Testis (tissue), 3 donors: ENCODE results near the gene RANBP9. TPM values are rescaled to one million over a fixed set of nuclear protein-coding genes. Genes with fewer than 3 reads are reported as not detected.

ENCODE experiments used
- DNase-seq: peaks from one replicate; pipeline ENCODE4 v3.0.0-alpha.2; 2019
- H3K27ac ChIP-seq, 2 donors: fragments of 200-600 bp; sonication (generic); one replicate each; pipeline ENCODE4 v1.5.1; 2019
- H3K27me3 ChIP-seq: fragments of 200-600 bp; sonication (generic); one replicate; pipeline ENCODE4 v1.5.1; 2019
- H3K36me3 ChIP-seq: fragments of 200-600 bp; sonication (generic); one replicate; pipeline ENCODE4 v1.5.1; 2017; ENCODE audit warnings: low read depth; ENCODE audit errors: missing control alignments
- H3K4me1 ChIP-seq: fragments of 200-600 bp; sonication (generic); one replicate; pipeline ENCODE4 v1.5.1; 2019
- H3K4me3 ChIP-seq, 2 donors: fragments of 200-600 bp; sonication (generic); one replicate each; pipeline ENCODE4 v1.5.1; 2017 to 2019
- H3K9me3 ChIP-seq: fragments of 200-600 bp; sonication (generic); one replicate; pipeline ENCODE4 v1.5.1; 2017
- POLR2A ChIP-seq: fragments of 450-650 bp; IDR thresholded peaks from one replicate; pipeline ENCODE4 v1.6.1; 2017; ENCODE audit warnings: antibody characterized with exemption, mild to moderate bottlenecking, moderate library complexity
- WGBS, 2 donors: methylation state at CpG; one replicate each; pipeline ENCODE4 v1.1.5; 2018; 5-methylcytosine and 5-hydroxymethylcytosine counted together
- intact Hi-C: fragments of 100-400 bp; cut with DNase I; formaldehyde crosslinking; loops from one replicate; pipeline ENCODE4 v1.15.1; 2023; ENCODE audit warnings: low total_unique reads
- polyA plus RNA-seq: library from polyadenylated mRNA; stranded (reverse); fragments of 350-450 nt; fragmentation: Illumina TruSeq; extraction: RNeasy Lipid Tissue Mini Kit (QIAGEN cat#74804); gene quantifications from one replicate; pipeline ENCODE4 v1.2.3, GENCODE V29; 2014; ENCODE audit warnings: low read depth, low replicate concordance; ENCODE audit not compliant: insufficient read depth
- total RNA-seq, 2 donors: library from RNA; depleted of rRNA; stranded (reverse); fragments of >200 nt; gene quantifications; one replicate each; pipeline ENCODE4 v1.2.3, GENCODE V29; 2016
- TF ChIP-seq, protein P1 (sequence below), 3 experiments: fragments of 450-650 bp in 2 of 3; fragments of 200-600 bp in 1 of 3; sonication (generic) in 1 of 3; IDR thresholded peaks; one replicate each; pipeline ENCODE4 v1.5.1; 2016 to 2019; ENCODE audit warnings: antibody characterized with exemption in 3 of 3, mild to moderate bottlenecking in 2 of 3, moderate library complexity in 1 of 3

Gene RANBP9
- total and polyA plus RNA-seq, 3 donors from 2014 or later, result 114 to 265 (median 131) TPM

DNA sequence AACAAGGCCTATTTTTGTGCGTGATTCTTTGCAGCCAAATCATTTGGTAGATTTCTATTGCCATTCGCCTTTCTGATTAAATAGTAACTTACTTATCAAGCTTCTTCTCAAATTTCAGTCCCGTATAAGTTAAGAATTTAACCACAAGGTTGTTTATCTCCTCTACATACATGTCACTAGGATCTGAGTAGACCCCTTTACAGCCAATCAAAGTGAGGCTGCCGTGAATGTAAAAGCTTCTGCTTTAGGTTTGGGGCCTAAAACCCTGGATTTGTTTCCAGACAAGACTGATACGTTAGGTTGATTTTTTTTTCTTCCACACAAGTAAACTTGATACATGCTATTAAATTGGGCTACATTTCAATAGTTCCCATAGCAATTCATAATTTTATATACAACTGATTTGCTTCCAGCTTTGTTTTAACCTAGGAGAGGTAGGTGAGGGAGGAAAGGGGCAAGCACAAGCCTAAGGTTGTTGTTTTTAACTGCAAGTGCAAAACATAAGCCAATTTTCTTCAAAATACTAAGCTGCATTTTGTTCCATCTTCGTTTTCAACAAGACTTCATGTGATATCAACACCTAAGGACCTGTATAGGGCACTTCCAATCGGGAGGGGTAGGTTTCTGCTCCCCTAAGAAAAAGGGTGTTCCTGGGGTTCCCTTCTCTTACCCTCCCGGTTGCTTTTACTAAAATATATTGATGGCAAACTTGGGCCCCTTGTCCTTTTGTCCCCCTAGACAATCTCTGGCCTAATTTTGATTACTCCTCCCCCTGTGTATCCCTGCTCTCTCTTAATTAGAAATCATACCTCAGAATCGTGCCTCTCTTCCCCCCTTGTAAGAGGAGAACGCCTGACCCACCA, 1.7 kb downstream of the RANBP9 start:
- H3K36me3 ChIP-seq, result no peaks in the 10 kb centered on the region
- peak overlapping the region; percentile 94 to 98 for H3K27ac ChIP-seq
- peaks cover 6% of the 10 kb centered on the region for H3K4me1 ChIP-seq
- H3K4me3 ChIP-seq, result peak overlapping the region; percentile 86 to 93
- intact Hi-C loops, result no loop called here
- WGBS, 2 donors, result 0 to 1% methylated on average over 10 of the region's 10 CpGs
- DNase-seq, result no peak
- H3K9me3 ChIP-seq, result no peaks in the 10 kb centered on the region
- no peaks in the 10 kb centered on the region for H3K27me3 ChIP-seq
- no peak for TF ChIP-seq POLR2A
- TF ChIP-seq, protein P1, sequence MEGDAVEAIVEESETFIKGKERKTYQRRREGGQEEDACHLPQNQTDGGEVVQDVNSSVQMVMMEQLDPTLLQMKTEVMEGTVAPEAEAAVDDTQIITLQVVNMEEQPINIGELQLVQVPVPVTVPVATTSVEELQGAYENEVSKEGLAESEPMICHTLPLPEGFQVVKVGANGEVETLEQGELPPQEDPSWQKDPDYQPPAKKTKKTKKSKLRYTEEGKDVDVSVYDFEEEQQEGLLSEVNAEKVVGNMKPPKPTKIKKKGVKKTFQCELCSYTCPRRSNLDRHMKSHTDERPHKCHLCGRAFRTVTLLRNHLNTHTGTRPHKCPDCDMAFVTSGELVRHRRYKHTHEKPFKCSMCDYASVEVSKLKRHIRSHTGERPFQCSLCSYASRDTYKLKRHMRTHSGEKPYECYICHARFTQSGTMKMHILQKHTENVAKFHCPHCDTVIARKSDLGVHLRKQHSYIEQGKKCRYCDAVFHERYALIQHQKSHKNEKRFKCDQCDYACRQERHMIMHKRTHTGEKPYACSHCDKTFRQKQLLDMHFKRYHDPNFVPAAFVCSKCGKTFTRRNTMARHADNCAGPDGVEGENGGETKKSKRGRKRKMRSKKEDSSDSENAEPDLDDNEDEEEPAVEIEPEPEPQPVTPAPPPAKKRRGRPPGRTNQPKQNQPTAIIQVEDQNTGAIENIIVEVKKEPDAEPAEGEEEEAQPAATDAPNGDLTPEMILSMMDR (IDR thresholded peaks at IDR 0.05), result no peak

DNA sequence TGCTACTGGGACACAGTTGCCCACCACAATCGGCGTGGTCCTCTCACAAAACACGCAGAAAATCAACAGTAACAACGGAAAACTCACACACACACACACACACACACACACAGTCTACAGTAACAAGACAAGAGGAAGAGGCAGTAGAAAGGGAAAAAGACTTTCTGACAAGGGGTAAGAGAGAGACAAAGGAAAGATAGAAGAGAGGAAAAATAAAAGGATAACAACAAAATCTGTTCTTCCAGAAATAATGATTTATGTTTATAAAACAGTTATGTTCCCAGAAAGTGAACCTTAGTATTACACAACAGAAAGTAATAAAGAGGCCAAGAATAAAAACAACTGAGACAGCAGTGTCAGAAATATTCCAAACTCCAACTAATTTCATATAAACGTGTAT, 2.9 kb downstream of the RANBP9 start:
- WGBS, 2 donors, result 2 to 7% methylated on average over 5 of the region's 5 CpGs
- H3K27ac ChIP-seq, result peak overlapping the region; percentile 94 to 98
- TF ChIP-seq, protein P1 (IDR thresholded peaks at IDR 0.05), result no peak
- TF ChIP-seq POLR2A, result no peak
- H3K9me3 ChIP-seq, result no peaks in the 10 kb centered on the region
- no peaks in the 10 kb centered on the region for H3K36me3 ChIP-seq
- H3K4me1 ChIP-seq, result peaks cover 6% of the 10 kb centered on the region
- H3K4me3 ChIP-seq, result no peak overlapping the region
- DNase-seq, result no peak
- no peaks in the 10 kb centered on the region for H3K27me3 ChIP-seq
- intact Hi-C loops, result no loop called here

- Histone ChIP-seq H3K9me3 (no peaks in the 10 kb centered on the region), H3K27me3 (no peaks in the 10 kb centered on the region), H3K36me3 (no peaks in the 10 kb centered on the region), H3K4me1 (peaks cover 6% of the 10 kb centered on the region), H3K4me3 (no peak overlapping the region), H3K27ac (no peak overlapping the region)
- intact Hi-C loops, result no loop called here
- no peak for DNase-seq
- TF ChIP-seq, protein P1 (IDR thresholded peaks at IDR 0.05), result no peak
- no peak for TF ChIP-seq POLR2A
Observed at GRCh38 chr6:13703496-13703895, 8.1 kb downstream of the RANBP9 start.

DNA sequence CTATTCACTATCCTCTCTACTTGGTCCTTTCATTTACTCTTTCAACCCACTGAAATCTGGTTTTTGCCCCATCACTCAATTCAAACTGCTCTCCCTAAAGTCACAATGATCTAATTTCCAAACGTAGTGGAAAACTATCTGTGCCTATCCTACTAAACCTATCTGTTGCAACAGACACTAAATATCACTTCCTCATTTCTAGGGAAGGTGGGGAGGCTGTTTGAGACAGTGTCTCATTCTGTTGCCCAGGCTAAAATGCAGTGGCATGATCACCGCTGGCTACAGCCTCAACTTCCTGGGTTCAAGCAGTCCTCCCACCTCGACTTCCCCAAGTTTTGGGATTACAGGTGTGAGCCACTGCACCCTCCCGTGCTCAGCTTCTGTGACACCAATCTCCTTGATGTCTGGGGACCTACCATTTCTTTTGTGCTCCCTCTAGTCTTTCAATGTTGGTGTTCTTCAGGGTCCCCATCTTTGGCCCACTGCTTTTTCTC, 8.8 kb downstream of the RANBP9 start:
- intact Hi-C loops, result no loop called here

More for the DNA sequence above, 8.8 kb downstream of the RANBP9 start:
- TF ChIP-seq, protein P1 (IDR thresholded peaks at IDR 0.05), result no peak
- TF ChIP-seq POLR2A, result no peak
- H3K27ac ChIP-seq, result no peak overlapping the region
- H3K36me3 ChIP-seq, result no peaks in the 10 kb centered on the region
- 76 to 83% methylated on average over 4 of the region's 4 CpGs for WGBS, 2 donors
- no peak for DNase-seq
- H3K27me3 ChIP-seq, result no peaks in the 10 kb centered on the region
- no peaks in the 10 kb centered on the region for H3K9me3 ChIP-seq
- peaks cover 1% of the 10 kb centered on the region for H3K4me1 ChIP-seq
- no peak overlapping the region for H3K4me3 ChIP-seq
